HG03521 (cell line): ENCODE results near the gene FAM219A.
"Not testable (repeated sequence)": the region's sequence is repeated elsewhere in the genome, so short reads cannot be mapped to it uniquely, and the experiment has no call there.

Source experiments
- ATAC-seq: cut with Tn5 transposase; IDR thresholded peaks from one replicate; pipeline ENCODE4 v1.9.1; 2021; ENCODE audit warnings: mild to moderate bottlenecking, moderate library complexity; ENCODE audit not compliant: unreplicated experiment

FAM219A gene

GRCh38 chr9:34446951-34447350, 11.4 kb downstream of the FAM219A start:
- no peak for ATAC-seq

- ATAC-seq: no peak
Measured at GRCh38 chr9:34446468-34446891, 11.9 kb downstream of the FAM219A start.

GRCh38 chr9:34443976-34444375, 14.4 kb downstream of the FAM219A start:
- ATAC-seq: no peak

- no peak for ATAC-seq
Measured at GRCh38 chr9:34443533-34443932, 14.8 kb downstream of the FAM219A start.

GRCh38 chr9:34442770-34443169, 15.6 kb downstream of the FAM219A start:
- ATAC-seq: no peak

GRCh38 chr9:34440017-34440416, 18.4 kb downstream of the FAM219A start:
- ATAC-seq: no peak

GRCh38 chr9:34438465-34438864, 19.9 kb downstream of the FAM219A start:
- not testable (repeated sequence) for ATAC-seq

GRCh38 chr9:34437926-34438307, 20.5 kb downstream of the FAM219A start:
- ATAC-seq: not testable (repeated sequence)

GRCh38 chr9:34437006-34437925, 21.1 kb downstream of the FAM219A start:
- ATAC-seq: no peak

GRCh38 chr9:34431667-34432066, 26.7 kb downstream of the FAM219A start:
- no peak for ATAC-seq

GRCh38 chr9:34430843-34431437, 27.4 kb downstream of the FAM219A start:
- ATAC-seq: no peak

GRCh38 chr9:34428325-34428958, 29.9 kb downstream of the FAM219A start:
- ATAC-seq: no peak

- no peak for ATAC-seq
Measured at GRCh38 chr9:34426347-34427074, 31.9 kb downstream of the FAM219A start.

- no peak for ATAC-seq
Measured at GRCh38 chr9:34419716-34420504, 38.5 kb downstream of the FAM219A start.

- no peak for ATAC-seq
Measured at GRCh38 chr9:34417734-34418133, 40.6 kb downstream of the FAM219A start.

- no peak for ATAC-seq
Measured at GRCh38 chr9:34413231-34413852, 45.0 kb downstream of the FAM219A start.

- ATAC-seq: no peak
Measured at GRCh38 chr9:34412336-34412735, 46.0 kb downstream of the FAM219A start.

- ATAC-seq: no peak
Measured at GRCh38 chr9:34409154-34409553, 49.2 kb downstream of the FAM219A start.

- no peak for ATAC-seq
Measured at GRCh38 chr9:34408173-34408572, 50.2 kb downstream of the FAM219A start.

- ATAC-seq: no peak
Measured at GRCh38 chr9:34406219-34406618, 52.2 kb downstream of the FAM219A start.
